Measurements from ENCODE around the gene GNAI1. TPM values are rescaled to one million over a fixed set of nuclear protein-coding genes. Genes with fewer than 3 reads are reported as not detected.

The GNAI1 gene
- total and polyA plus RNA-seq, 10 of the 15 experiments (the other 5 are each of a cell fraction or from before 2014, with no cell fraction given) = not detected

DNA sequence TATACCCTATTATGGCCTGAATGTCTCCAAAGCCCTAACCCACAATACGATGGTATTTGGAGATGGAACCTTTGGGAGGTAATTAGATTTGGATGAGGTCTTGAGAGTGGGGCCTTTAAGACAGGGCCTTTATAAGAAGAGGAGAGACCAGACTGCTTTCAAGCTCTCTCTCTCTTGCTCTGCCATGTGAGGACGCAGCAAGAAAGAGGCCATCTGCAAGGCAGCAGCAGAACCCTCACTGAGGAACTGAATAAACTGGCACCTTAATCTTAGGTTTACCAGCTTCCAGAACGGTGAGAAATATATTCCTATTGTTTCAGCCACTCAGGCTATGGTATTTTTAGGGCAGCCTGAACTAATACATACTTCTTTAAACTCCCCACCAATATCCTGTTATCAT, 2.0 kb upstream of the GNAI1 start (continued):
- TF ChIP-seq WRNIP1 (IDR thresholded peaks at IDR 0.05; ENCODE audit: borderline replicate concordance, low read depth, low read length) = no peak
- TF ChIP-seq POU2F2 (IDR thresholded peaks at IDR 0.05; ENCODE audit: borderline replicate concordance, low read depth, low read length) = no peak
- TF ChIP-seq SRF (IDR thresholded peaks at IDR 0.05; ENCODE audit: low read depth in 2 of 2, low read length in 2 of 2) = no peak
- TF ChIP-seq, protein P1, sequence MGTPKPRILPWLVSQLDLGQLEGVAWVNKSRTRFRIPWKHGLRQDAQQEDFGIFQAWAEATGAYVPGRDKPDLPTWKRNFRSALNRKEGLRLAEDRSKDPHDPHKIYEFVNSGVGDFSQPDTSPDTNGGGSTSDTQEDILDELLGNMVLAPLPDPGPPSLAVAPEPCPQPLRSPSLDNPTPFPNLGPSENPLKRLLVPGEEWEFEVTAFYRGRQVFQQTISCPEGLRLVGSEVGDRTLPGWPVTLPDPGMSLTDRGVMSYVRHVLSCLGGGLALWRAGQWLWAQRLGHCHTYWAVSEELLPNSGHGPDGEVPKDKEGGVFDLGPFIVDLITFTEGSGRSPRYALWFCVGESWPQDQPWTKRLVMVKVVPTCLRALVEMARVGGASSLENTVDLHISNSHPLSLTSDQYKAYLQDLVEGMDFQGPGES (IDR thresholded peaks at IDR 0.05) = no peak
- no peak for TF ChIP-seq NR2C2 (IDR thresholded peaks at IDR 0.05; ENCODE audit: borderline replicate concordance, control insufficient read depth, insufficient read length, low read depth)
- TF ChIP-seq, protein P2, sequence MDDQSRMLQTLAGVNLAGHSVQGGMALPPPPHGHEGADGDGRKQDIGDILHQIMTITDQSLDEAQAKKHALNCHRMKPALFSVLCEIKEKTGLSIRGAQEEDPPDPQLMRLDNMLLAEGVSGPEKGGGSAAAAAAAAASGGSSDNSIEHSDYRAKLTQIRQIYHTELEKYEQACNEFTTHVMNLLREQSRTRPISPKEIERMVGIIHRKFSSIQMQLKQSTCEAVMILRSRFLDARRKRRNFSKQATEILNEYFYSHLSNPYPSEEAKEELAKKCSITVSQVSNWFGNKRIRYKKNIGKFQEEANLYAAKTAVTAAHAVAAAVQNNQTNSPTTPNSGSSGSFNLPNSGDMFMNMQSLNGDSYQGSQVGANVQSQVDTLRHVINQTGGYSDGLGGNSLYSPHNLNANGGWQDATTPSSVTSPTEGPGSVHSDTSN (IDR thresholded peaks at IDR 0.05; ENCODE audit: insufficient replicate concordance, low read depth, low read length) = no peak
- TF ChIP-seq ZNF217 (IDR thresholded peaks at IDR 0.05) = no peak

DNA sequence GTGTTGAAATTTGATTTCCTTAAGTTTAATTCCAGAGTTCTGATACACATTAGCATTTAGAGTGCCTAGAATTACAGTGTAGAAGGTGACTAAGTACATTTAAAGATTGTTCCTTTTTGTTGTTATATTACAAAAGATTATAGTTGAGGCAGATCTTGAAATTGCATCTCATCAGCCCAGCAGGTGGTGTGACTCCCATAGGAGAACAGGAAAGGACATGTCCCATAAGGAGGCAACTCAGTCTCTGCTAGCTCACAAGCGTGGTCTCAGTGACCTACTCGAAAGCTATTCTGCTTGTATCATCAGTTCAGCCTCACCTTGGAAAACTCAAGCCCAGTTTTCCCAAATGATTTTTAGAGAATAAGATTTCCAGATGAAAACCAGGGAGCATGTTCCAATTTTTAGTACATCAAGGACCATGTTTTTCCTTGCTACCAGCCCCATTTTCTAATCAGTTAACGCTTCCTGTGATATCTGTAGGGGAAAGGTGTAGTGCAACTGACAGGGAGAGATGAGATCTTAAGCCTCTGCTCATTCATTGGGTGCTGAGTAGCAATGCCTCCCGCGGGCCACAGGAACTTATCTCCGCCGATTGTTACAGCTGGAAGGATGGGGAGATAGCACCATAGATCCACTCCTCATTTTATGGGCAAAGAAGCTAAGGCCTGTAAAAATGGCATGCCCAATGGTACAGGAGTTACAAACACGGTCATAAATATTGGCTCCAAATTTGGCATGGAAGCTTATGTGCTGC, 1.1 kb upstream of the GNAI1 start:
- ATAC-seq = no peak
- no peak overlapping the region for H2AFZ ChIP-seq (ENCODE audit: control insufficient read depth, low read depth, low read length)
- no peak overlapping the region for H3K9ac ChIP-seq (ENCODE audit: control insufficient read depth, insufficient read depth, low read length)
- SMC1A ChIA-PET (ENCODE audit: uncharacterized antibody, unreplicated experiment) = no interaction called here
- H3K36me3 ChIP-seq (ENCODE audit: control insufficient read depth in 2 of 2, insufficient read depth in 2 of 2, low read length in 1 of 2) = no peaks in the 10 kb centered on the region
- no peaks in the 10 kb centered on the region for H3K79me2 ChIP-seq (ENCODE audit: control insufficient read depth, insufficient read depth, low read length)
- intact Hi-C loops (cut with micrococcal nuclease; ENCODE audit: unreplicated experiment) (no loop called here), in situ Hi-C loops (cut with MboI) (no loop called here)
- no peaks in the 10 kb centered on the region for H3K4me1 ChIP-seq (ENCODE audit: control insufficient read depth, insufficient read depth, low read length)
- POLR2A ChIA-PET = no interaction called here
- H3K27me3 ChIP-seq (replicated peaks in 1 of 2; ENCODE audit: control insufficient read depth in 2 of 2, insufficient read depth in 2 of 2, low read length in 1 of 2) = peaks cover 3 to 5% of the 10 kb centered on the region in 2 experiments; a peak in 2 of 4 replicates
- no peak overlapping the region for H3K4me3 ChIP-seq
- RAD21 ChIA-PET (ENCODE audit: unreplicated experiment) = no interaction called here
- CTCF ChIA-PET = interaction anchor here (0.7 kb wide), 1 partner anchor 14 kb away, joined by 5 read pairs; no protein-coding TSS in a partner anchor
- DNase-seq (ENCODE audit: low read depth, low spot score) = no peak
- no peaks in the 10 kb centered on the region for H4K20me1 ChIP-seq (ENCODE audit: control insufficient read depth, insufficient read depth)
- no peak for FAIRE-seq
- WGBS (ENCODE audit: insufficient coverage, insufficient replicate concordance, low lambda C conversion rate, missing lambda C conversion rate) = 32% methylated on average over 8 of the region's 8 CpGs
- BruUV-seq (replicated peaks) = no TSS peak
- H3K4me2 ChIP-seq (ENCODE audit: control insufficient read depth, insufficient read depth) = no peak overlapping the region
- H3K9me3 ChIP-seq (replicated peaks; ENCODE audit: control insufficient read depth, insufficient read depth, low read length) = no peaks in the 10 kb centered on the region; the same call in 2 of the 3 replicates
- no peak overlapping the region for H3K27ac ChIP-seq (ENCODE audit: control insufficient read depth, insufficient read depth)
- TF ChIP-seq, protein P3, sequence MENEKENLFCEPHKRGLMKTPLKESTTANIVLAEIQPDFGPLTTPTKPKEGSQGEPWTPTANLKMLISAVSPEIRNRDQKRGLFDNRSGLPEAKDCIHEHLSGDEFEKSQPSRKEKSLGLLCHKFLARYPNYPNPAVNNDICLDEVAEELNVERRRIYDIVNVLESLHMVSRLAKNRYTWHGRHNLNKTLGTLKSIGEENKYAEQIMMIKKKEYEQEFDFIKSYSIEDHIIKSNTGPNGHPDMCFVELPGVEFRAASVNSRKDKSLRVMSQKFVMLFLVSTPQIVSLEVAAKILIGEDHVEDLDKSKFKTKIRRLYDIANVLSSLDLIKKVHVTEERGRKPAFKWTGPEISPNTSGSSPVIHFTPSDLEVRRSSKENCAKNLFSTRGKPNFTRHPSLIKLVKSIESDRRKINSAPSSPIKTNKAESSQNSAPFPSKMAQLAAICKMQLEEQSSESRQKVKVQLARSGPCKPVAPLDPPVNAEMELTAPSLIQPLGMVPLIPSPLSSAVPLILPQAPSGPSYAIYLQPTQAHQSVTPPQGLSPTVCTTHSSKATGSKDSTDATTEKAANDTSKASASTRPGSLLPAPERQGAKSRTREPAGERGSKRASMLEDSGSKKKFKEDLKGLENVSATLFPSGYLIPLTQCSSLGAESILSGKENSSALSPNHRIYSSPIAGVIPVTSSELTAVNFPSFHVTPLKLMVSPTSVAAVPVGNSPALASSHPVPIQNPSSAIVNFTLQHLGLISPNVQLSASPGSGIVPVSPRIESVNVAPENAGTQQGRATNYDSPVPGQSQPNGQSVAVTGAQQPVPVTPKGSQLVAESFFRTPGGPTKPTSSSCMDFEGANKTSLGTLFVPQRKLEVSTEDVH (IDR thresholded peaks at IDR 0.05; ENCODE audit: low read depth, partially characterized antibody) = no peak
- TF ChIP-seq TAF1 (IDR thresholded peaks at IDR 0.05; ENCODE audit: borderline replicate concordance, low read depth, low read length) (no peak), POLR2AphosphoS5 (IDR thresholded peaks at IDR 0.05; ENCODE audit: low read length) (no peak), SIN3A (IDR thresholded peaks at IDR 0.05; ENCODE audit: low read depth, low read length) (no peak), SRF (IDR thresholded peaks at IDR 0.05; ENCODE audit: low read depth in 2 of 2, low read length in 2 of 2) (no peak), SMC3 (IDR thresholded peaks at IDR 0.05; ENCODE audit: borderline replicate concordance, low read length) (no peak)
- TF ChIP-seq, protein P4, sequence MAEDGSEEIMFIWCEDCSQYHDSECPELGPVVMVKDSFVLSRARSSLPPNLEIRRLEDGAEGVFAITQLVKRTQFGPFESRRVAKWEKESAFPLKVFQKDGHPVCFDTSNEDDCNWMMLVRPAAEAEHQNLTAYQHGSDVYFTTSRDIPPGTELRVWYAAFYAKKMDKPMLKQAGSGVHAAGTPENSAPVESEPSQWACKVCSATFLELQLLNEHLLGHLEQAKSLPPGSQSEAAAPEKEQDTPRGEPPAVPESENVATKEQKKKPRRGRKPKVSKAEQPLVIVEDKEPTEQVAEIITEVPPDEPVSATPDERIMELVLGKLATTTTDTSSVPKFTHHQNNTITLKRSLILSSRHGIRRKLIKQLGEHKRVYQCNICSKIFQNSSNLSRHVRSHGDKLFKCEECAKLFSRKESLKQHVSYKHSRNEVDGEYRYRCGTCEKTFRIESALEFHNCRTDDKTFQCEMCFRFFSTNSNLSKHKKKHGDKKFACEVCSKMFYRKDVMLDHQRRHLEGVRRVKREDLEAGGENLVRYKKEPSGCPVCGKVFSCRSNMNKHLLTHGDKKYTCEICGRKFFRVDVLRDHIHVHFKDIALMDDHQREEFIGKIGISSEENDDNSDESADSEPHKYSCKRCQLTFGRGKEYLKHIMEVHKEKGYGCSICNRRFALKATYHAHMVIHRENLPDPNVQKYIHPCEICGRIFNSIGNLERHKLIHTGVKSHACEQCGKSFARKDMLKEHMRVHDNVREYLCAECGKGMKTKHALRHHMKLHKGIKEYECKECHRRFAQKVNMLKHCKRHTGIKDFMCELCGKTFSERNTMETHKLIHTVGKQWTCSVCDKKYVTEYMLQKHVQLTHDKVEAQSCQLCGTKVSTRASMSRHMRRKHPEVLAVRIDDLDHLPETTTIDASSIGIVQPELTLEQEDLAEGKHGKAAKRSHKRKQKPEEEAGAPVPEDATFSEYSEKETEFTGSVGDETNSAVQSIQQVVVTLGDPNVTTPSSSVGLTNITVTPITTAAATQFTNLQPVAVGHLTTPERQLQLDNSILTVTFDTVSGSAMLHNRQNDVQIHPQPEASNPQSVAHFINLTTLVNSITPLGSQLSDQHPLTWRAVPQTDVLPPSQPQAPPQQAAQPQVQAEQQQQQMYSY (CRISPR knock-in tag; IDR thresholded peaks at IDR 0.05) = no peak

Measured in GM12878 (cell line).